GM19239 (cell line): Measurements from ENCODE around the gene PTPRH.
"Not testable (repeated sequence)": the region's sequence is repeated elsewhere in the genome, so short reads cannot be mapped to it uniquely, and the experiment has no call there.

Experiments
- DNase-seq: peaks from one replicate; pipeline ENCODE4 v3.0.0; 2011; ENCODE audit warnings: low spot score; ENCODE audit not compliant: insufficient read length
- FAIRE-seq: peaks from 2 replicates; lab custom pipeline; 2011; peaks lifted over from hg19 to GRCh38; lab: Jason Lieb, UNC

Gene PTPRH

GRCh38 chr19:55227241-55228014 lies 18.1 kb upstream of the PTPRH start:
- no peak for DNase-seq
- no peak for FAIRE-seq

- no peak for DNase-seq
- FAIRE-seq, result no peak
These were observed 17.5 kb upstream of the PTPRH start for GRCh38 chr19:55226788-55227187.

- DNase-seq, result no peak
- FAIRE-seq, result no peak
These were observed 17.0 kb upstream of the PTPRH start for GRCh38 chr19:55226273-55226672.

DNA sequence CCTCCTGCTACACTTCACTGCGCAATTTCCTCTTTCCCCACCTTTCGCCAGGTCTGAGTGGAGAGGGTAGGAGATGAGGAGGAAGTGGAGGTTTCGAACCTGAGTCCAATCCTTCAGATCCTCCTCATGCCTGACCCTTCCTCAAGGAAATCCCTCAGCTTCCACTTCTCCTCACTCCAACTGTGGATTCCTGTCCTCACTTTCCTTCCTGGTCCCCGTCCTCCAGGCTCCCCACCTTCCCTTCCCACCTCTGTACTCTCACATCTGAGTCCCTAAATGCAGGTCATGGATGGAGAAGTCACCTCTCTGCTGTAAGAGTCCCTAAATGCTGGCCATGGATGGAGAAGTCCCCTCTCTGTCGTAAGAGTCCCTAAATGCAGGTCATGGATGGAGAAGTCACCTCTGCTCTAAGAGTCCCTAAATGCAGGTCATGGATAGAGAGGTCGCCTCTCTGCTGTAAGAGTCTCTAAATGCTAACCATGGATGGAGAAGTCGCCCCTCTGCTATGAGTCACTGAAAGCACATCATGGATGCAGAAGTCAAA lies 16.2 kb upstream of the PTPRH start:
- FAIRE-seq (no peak), DNase-seq (no peak)

DNA sequence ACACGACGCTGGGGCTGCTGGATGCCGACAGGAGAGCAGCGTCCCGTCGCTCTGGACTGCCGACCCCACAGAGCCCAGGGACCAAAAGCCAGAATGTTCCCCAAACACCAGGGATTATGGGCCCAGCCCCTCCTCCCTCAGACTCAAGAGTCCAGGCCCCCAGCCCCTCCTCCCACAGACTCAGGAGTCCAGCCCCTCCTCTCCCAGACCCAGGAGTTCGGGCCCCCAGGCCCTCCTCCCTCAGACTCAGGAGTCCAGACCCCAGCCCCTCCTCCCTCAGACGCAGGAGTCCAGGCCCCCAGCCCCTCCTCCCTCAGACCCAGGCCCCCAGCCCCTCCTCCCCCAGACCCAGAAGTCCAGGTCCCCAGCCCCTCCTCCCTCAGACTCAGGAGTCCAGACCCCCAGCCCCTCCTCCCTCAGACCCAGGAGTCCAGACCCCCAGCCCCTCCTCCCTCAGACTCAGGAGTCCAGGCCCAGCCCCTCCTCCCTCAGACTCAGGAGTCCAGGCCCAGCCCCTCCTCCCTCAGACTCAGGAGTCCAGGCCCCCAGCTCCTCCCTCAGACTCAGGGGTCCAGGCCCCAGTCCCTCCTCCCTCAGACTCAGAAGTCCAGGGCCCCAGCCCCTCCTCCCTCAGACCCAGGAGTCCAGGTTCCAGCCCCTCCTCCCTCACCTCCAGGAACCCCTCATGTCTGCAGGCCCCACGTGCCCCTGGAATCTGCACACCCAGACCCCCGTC lies 15.5 kb upstream of the PTPRH start:
- not testable (repeated sequence) for FAIRE-seq, DNase-seq

GRCh38 chr19:55224038-55224665 lies 14.9 kb upstream of the PTPRH start:
- FAIRE-seq (no peak), DNase-seq (no peak)

GRCh38 chr19:55223291-55224037 lies 14.2 kb upstream of the PTPRH start:
- FAIRE-seq (no peak), DNase-seq (no peak)

GRCh38 chr19:55220525-55220924 lies 11.2 kb upstream of the PTPRH start:
- no peak for FAIRE-seq
- no peak for DNase-seq

- DNase-seq (no peak), FAIRE-seq (no peak)
These were observed 7.3 kb upstream of the PTPRH start for GRCh38 chr19:55216461-55217198.

GRCh38 chr19:55213547-55213946 lies 4.2 kb upstream of the PTPRH start:
- DNase-seq (no peak), FAIRE-seq (no peak)

DNA sequence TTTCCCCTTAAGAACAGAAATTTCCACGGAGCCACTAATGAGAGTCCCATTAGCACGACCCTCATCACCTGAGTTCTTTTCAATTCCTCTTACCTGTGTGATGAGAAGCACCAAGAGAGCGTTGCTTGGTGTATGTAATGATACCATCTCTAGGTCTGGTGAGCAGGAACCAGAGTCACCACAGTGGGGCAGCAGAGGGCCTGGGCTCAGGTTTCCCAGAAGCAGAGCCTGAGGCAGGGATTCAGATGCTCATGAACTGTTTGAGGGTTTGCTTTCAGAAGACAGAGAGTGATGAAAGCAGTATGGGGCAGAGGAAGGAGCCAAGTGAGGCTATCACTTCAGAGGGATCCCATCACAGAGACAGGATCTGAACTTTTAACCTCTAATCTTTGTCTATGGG lies 3.1 kb upstream of the PTPRH start:
- no peak for DNase-seq

DNA sequence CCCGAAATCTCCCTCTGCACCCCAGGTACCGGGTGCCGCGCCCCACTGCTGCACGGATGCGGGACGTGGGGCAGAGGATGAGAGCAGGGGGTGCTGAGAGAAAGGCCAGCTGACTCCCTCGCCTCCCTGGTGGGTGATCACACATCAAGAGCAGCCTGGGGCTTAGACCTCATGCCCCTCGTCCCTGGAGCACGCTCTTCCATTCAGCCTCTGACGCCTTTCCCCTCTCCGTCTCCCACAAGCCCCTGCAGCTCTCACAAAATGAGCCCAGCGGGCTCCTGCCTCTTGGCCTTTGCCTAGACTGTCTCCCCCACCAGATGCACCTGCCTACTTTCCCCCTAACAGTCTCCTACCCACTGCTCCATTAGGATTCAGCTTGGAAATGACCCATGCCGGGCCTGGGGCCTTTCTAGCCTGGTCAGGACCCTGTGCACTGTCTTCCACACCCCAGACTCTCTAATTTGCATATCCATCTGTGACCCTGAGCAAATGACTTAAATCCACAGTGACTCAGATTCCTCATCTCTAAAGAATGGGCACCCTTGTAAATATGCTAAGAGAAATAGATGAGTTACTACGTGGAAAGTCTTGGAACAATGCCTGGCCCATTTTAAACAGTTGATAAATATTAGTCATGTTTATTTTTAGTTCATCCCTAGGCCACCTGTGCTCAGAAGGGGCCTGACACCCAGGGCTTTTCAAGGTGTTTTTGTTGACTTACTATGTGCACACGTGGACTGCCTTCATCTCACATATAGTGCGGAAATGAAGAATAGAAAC lies 582 bp upstream of the PTPRH start:
- FAIRE-seq (no peak), DNase-seq (no peak)

More for the DNA sequence above, 3.1 kb upstream of the PTPRH start:
- no peak for FAIRE-seq

GRCh38 chr19:55206664-55207500 lies 2.4 kb downstream of the PTPRH start:
- DNase-seq, result no peak
- FAIRE-seq, result no peak

- DNase-seq, FAIRE-seq: not testable (repeated sequence)
These were observed 7.1 kb downstream of the PTPRH start for GRCh38 chr19:55202199-55202598.

DNA sequence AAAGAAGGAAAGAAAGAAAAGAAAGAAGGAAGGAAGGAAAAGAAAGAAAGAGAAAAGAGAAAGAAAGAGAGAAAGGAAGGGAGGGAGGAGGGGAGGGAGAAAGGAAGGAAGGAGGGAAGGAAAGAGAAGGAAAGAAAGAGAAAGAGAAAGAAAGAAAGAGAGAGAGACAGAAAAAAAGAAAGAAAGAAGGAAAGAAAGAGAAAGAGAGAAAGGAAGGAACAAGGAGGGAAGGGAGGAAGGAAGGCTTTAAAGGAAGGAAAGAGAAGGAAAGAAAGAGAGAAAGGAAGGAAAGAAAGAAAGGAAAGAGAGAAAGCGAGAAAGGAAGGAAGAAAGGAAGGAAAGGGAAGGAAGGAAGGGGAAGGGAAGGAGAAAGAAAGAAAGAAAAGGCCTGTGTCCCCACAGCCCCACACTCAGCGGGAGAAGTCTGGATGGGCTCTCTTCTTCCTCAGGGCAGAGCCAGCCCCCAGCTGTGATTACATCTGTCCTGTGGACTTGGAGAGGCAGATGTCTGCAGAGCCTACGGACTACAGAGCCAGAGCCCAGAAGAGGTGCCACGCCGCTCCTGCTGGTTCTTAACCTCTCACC lies 9.6 kb downstream of the PTPRH start:
- FAIRE-seq (no peak), DNase-seq (no peak)

DNA sequence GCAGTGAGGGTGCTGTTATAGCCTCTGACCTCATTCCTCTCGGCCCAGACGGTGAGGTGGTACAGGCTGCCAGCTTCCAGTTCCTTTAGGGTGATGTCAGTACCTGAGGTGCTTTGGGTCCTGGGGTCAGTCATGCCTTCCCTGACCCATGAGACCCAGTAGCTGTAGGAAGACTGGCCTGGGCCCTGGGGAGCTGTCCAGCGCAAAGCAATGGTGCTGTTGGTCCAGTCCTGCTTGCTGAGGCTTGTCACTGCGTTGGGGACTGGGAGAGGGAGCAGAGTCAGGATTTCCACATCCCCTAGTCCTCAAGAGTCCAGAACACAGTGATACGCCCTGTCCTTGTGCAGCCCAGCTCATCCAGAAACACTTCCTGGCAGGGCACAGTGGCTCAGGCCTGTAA lies 10.7 kb downstream of the PTPRH start:
- no peak for FAIRE-seq
- no peak for DNase-seq

GRCh38 chr19:55197528-55197927 lies 11.8 kb downstream of the PTPRH start:
- FAIRE-seq (no peak), DNase-seq (no peak)

DNA sequence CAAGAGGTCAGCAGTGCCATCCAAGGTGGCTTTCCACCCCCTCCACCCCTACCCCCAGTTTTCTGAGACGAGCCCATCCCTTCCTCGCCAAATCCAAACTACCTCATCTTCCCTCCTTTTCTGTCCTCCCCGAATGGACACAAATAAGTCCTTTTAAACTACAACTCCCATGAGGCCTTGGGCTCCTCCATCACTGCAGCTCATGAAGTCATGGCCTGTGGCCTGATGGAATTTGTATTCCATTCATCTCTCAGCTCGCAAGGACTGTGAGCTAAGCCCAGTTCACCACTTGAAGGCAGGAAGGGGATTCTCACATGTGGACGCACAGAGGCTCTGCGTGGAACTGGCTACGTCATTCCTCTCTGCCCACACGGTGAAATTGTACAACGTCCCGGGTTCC lies 12.5 kb downstream of the PTPRH start:
- DNase-seq (no peak), FAIRE-seq (no peak)
